ENCODE results near the gene STXBP5. TPM values are rescaled to one million over a fixed set of nuclear protein-coding genes. Genes with fewer than 3 reads are reported as not detected.

The STXBP5 gene
- total RNA-seq, 6 donors from 2014 or later, result 10.5 to 26.5 (median 15.7) TPM

DNA sequence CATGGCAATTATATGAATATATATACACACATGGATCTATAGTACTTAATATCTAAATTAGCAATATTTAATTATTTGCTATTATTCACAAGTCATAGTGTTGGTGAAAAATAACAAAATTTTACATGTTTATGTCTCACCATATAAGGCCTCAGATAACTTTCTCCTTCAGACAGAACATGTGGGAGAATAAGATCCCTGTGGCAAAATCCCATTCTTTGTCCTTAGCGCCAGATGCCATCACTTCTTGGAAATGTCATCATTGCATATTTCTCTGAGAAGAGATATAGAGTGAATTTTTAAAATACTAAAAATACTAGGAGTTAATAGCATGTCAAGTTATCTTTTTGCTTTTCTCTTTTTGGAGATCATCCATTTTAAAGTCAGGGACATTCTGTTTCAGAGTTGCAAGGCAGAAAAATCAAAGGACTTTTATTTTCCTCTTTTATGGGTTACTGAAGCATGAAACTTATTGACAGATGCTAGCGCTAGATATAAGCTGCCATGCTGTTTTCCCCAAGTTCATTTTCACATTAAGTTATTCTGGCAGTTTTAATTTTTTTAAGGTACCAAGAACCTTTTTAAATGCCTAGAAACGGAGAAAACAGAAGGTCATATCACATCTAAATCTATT, 30.4 kb upstream of the STXBP5 start:
- no peak overlapping the region for H3K27ac ChIP-seq
- no peak for TF ChIP-seq POLR2AphosphoS5 (IDR thresholded peaks at IDR 0.05)
- no peak for TF ChIP-seq POLR2A (IDR thresholded peaks at IDR 0.05)
- no peak for TF ChIP-seq EP300 (IDR thresholded peaks at IDR 0.05)
- TF ChIP-seq, protein P1, sequence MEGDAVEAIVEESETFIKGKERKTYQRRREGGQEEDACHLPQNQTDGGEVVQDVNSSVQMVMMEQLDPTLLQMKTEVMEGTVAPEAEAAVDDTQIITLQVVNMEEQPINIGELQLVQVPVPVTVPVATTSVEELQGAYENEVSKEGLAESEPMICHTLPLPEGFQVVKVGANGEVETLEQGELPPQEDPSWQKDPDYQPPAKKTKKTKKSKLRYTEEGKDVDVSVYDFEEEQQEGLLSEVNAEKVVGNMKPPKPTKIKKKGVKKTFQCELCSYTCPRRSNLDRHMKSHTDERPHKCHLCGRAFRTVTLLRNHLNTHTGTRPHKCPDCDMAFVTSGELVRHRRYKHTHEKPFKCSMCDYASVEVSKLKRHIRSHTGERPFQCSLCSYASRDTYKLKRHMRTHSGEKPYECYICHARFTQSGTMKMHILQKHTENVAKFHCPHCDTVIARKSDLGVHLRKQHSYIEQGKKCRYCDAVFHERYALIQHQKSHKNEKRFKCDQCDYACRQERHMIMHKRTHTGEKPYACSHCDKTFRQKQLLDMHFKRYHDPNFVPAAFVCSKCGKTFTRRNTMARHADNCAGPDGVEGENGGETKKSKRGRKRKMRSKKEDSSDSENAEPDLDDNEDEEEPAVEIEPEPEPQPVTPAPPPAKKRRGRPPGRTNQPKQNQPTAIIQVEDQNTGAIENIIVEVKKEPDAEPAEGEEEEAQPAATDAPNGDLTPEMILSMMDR (IDR thresholded peaks at IDR 0.05), result no peak
- no peaks in the 10 kb centered on the region for H3K36me3 ChIP-seq
- WGBS, 2 donors, result 88 to 92% methylated on average over 3 of the region's 3 CpGs
- no peaks in the 10 kb centered on the region for H3K27me3 ChIP-seq
- no peak overlapping the region for H3K4me3 ChIP-seq
- H3K4me1 ChIP-seq, result no peaks in the 10 kb centered on the region
- H3K9me3 ChIP-seq, result no peaks in the 10 kb centered on the region
- ATAC-seq (ENCODE audit: low FRiP score in 2 of 2), result no peak
- no peak for DNase-seq

DNA sequence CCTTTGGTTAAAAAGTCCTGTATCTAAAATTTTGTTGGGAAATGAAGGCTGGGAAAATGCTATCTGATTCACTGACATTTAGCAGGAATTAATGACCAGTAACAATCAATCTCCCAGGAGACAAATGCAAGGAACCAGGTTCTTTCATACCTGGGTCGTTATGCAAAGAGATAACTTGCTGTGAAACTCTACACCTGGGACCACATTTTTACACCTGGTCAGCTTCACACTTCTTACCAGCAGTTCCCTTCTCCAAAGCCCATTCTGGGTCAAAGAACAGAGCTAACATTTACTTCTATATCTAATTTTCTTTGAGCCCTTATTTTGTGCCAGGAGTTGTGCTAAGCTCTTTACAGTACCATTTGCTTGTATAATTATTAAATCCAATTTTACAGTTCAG, 27.4 kb upstream of the STXBP5 start:
- H3K4me3 ChIP-seq, result no peak overlapping the region
- ATAC-seq (ENCODE audit: low FRiP score in 2 of 2) (no peak), DNase-seq (no peak)
- H3K36me3 ChIP-seq, result no peaks in the 10 kb centered on the region
- no peaks in the 10 kb centered on the region for H3K9me3 ChIP-seq
- H3K4me1 ChIP-seq, result no peaks in the 10 kb centered on the region
- H3K27me3 ChIP-seq, result no peaks in the 10 kb centered on the region
- TF ChIP-seq POLR2A (IDR thresholded peaks at IDR 0.05) (no peak), POLR2AphosphoS5 (IDR thresholded peaks at IDR 0.05) (no peak), EP300 (IDR thresholded peaks at IDR 0.05) (no peak)
- TF ChIP-seq, protein P1 (IDR thresholded peaks at IDR 0.05), result no peak
- 19 to 25% methylated on average over 1 of the region's 1 CpG for WGBS, 2 donors
- H3K27ac ChIP-seq, result no peak overlapping the region

DNA sequence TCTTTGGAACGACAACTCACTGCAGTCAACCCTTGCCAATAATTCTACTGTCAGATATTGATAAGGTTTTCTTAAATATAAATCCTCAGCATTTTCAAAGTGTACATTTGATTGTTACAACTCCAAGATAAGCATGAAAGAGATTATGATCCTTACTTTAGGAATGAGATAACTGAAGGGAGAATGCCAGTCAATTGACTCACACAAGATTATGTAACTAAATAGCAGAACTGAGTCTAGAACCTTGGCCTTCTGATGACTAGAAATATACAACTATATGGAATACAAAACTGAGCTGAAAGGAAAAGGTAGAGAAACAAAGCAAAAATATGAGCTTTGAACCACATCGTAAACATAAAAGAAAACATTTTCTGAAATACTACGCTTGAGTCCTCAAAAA, 26.9 kb upstream of the STXBP5 start:
- Histone ChIP-seq H3K9me3 (no peaks in the 10 kb centered on the region), H3K4me1 (no peaks in the 10 kb centered on the region), H3K4me3 (no peak overlapping the region), H3K36me3 (no peaks in the 10 kb centered on the region), H3K27me3 (no peaks in the 10 kb centered on the region), H3K27ac (no peak overlapping the region)
- no peak for TF ChIP-seq POLR2A (IDR thresholded peaks at IDR 0.05)
- TF ChIP-seq POLR2AphosphoS5 (IDR thresholded peaks at IDR 0.05), result no peak
- no peak for TF ChIP-seq EP300 (IDR thresholded peaks at IDR 0.05)
- ATAC-seq (ENCODE audit: low FRiP score in 2 of 2), result no peak
- no peak for DNase-seq
- 93 to 94% methylated on average over 3 of the region's 3 CpGs for WGBS, 2 donors

DNA sequence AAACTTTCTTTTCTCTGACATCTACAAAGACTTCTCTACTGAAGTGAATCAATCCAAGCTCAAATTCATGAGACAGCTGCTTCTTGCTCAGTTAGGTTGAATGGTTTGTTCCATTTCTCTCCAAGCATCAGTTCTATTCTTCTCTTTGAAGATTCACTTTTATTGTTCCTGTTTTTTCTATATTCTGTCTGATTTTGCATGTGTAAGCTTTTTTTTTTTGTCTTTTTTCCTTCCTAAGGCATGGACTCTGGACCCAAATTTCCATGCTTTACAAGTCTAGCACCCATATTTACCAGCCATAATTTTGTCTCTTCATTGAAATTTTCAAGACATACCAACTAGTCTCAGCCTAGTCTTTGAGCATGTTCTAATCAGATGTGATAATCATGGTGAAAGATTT, 25.9 kb upstream of the STXBP5 start:
- Histone ChIP-seq H3K4me3 (no peak overlapping the region), H3K27me3 (no peaks in the 10 kb centered on the region), H3K4me1 (no peaks in the 10 kb centered on the region), H3K9me3 (no peaks in the 10 kb centered on the region), H3K27ac (no peak overlapping the region), H3K36me3 (no peaks in the 10 kb centered on the region)
- no peak for DNase-seq
- TF ChIP-seq POLR2A (IDR thresholded peaks at IDR 0.05), result no peak
- no peak for TF ChIP-seq EP300 (IDR thresholded peaks at IDR 0.05)
- TF ChIP-seq POLR2AphosphoS5 (IDR thresholded peaks at IDR 0.05), result no peak
- ATAC-seq (ENCODE audit: low FRiP score in 2 of 2), result no peak

DNA sequence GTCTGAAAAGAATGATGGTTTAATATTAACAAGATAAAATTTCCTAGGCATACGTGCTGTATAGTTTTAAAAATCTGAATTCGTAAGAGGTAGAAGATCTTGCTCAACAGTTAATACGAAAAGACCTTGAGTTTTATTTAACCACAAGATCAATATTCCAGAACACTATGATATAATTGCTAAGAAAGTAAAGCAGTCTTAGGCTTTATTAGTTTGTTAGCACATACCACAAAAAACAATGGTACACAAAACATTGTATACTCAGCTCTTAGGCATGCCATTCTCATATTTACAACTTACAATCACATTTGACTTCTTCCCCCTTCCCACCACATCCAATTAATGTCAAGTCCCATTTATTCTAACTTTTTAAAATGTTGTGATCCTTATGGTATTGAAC, 24.4 kb upstream of the STXBP5 start:
- H3K36me3 ChIP-seq, result no peaks in the 10 kb centered on the region
- no peak overlapping the region for H3K4me3 ChIP-seq
- H3K27me3 ChIP-seq, result no peaks in the 10 kb centered on the region
- H3K4me1 ChIP-seq, result no peaks in the 10 kb centered on the region
- no peaks in the 10 kb centered on the region for H3K9me3 ChIP-seq
- WGBS, 2 donors, result 77 to 83% methylated on average over 3 of the region's 3 CpGs
- H3K27ac ChIP-seq, result no peak overlapping the region
- DNase-seq (no peak), ATAC-seq (ENCODE audit: low FRiP score in 2 of 2) (no peak)
- no peak for TF ChIP-seq EP300 (IDR thresholded peaks at IDR 0.05)
- no peak for TF ChIP-seq POLR2A (IDR thresholded peaks at IDR 0.05)
- TF ChIP-seq POLR2AphosphoS5 (IDR thresholded peaks at IDR 0.05), result no peak
- TF ChIP-seq, protein P1 (IDR thresholded peaks at IDR 0.05), result no peak

DNA sequence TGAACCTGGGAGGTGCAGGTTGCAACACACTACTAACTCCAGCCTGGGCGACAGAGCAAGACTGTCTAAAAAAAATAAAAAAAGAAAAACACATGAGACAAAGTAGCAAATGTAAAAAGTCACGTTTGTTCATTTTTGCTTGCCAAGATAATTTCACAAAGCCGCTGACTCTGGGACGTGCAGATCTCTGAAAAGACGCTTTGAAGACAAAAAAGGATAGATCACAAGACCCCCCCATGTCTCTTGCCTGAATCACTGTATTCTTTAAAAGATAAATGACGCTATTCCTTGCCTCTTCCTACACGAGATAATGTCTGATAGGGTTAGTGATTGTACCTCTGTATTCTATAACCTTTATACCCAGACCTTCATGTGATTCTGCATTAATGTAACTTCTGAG, 23.3 kb upstream of the STXBP5 start:
- H3K4me1 ChIP-seq, result no peaks in the 10 kb centered on the region
- no peak for DNase-seq
- WGBS, 2 donors, result 75 to 86% methylated on average over 7 of the region's 7 CpGs
- no peaks in the 10 kb centered on the region for H3K36me3 ChIP-seq
- no peak overlapping the region for H3K4me3 ChIP-seq
- TF ChIP-seq, protein P1 (IDR thresholded peaks at IDR 0.05), result no peak
- TF ChIP-seq POLR2A (IDR thresholded peaks at IDR 0.05) (no peak), EP300 (IDR thresholded peaks at IDR 0.05) (no peak), POLR2AphosphoS5 (IDR thresholded peaks at IDR 0.05) (no peak)
- no peaks in the 10 kb centered on the region for H3K27me3 ChIP-seq
- H3K9me3 ChIP-seq, result no peaks in the 10 kb centered on the region
- no peak for ATAC-seq (ENCODE audit: low FRiP score in 2 of 2)
- H3K27ac ChIP-seq, result no peak overlapping the region

Measured in upper lobe of left lung (tissue), 6 donors.